Suppressor macrophage treated with lipopolysaccharide for 4 hours (primary cell): ENCODE results near the gene IGFBP7.

Source experiments
- DNase-seq: peaks from one replicate; pipeline ENCODE4 v3.0.0-alpha.2; 2020

IGFBP7 gene

DNA sequence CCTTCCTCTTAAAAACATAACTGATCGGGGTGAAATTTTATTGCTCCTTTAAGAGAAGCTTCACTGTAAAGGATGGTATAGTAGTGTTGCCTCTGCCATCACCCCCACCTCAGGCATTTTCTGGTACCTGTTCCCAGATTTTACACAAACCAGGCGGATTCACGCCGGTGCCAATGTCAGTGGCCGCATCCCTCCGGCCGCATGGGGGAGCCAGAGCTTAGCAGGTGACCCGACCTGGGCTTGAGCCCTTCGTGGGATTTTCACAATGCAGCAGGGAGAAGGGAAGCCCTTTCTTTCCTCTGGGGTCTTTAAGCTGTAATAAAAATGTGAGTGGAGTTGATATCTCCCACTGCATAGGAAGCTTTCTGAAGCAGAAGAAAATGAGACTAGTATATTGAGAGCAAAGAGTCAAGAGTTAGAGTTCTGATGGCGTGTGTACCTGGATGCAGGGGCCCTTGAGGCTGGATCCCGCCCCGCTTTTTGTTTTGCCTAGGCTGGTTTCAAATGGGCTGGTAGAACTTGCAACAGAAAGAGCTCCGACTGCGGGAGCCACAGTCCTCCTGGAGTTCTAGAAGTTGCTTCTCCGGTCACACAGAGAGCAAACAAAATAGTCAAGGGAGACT lies 72.1 kb downstream of the IGFBP7 start:
- DNase-seq, result peak; percentile 56

DNA sequence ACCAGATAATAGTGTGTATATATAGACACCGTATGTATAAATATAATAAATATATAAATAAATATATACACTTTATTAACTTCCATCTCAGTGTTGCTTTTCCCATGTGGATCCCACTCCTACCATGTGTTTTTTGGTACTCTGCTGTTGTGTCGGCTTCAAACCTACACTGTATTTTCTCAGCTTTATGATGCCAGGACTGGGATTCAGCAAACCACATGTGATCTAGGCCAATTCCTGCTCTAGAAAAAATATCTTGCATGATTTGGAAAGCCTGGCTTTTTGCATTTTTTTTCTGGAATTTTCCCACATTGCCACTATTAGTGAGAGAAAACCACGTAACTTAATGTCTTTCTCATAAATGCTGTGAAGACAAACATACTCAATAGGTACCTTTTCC lies 75.7 kb downstream of the IGFBP7 start:
- no peak for DNase-seq

DNA sequence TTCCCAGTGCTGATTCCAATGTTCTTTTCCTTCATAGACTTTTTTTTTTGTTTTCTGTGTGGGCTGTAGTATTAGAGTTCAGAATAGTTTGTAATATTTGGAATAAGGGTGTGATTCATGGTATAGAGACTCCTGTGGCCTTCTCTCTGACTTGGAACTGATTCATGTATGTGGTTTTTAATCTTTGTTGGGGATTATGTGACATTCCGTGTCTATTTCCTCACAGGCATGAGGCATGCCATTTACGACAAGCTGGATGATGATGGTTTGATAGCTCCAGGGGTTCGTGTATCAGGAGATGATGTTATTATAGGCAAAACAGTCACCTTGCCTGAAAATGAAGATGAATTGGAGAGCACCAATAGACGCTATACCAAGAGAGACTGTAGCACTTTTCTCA lies 87.1 kb downstream of the IGFBP7 start:
- no peak for DNase-seq

DNA sequence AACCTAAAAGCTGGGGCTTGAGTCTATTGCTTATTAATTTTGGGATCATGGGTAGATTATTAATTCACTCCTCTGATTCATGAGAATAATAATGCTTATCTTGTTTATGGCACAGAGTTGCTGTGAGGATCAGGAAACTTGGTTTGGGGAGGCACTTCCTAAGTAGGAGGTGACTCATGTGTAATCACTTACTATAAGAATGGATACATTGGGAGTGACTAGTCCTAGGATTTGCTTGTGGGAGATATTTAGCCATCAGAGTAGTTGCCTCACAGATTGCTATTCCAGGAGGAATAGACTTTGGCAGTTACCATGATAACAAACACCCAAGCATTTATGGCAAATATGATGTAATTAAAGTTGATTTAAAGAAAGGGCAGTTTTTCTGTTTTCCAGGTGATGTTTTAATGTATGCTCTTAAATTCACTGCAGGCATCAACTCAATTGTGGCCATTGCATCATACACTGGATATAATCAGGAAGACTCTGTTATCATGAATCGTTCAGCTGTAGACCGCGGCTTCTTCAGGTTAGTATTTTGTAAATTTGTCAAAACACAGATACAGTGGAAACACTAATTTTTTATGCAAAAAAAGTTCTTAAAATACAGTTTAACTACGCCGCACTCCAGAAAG lies 89.6 kb downstream of the IGFBP7 start:
- no peak for DNase-seq

DNA sequence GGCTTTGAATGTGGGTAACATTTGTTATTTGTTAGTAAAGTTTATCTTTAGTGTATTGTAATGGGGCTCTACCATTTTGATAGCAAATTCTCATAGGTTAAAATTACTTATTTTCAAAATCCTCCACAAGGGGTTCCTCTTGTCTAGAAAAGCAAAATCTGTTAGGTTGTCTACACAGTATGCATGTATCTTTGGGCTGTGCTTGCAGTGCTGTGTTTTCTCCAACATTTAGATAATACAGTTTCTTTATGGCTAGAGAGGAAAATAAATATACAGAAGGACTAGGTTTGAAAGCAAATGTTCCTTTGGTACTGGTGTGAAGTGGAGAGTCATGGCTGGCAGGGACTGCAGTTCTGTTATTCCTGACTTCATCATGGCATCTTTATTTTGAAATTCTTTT lies 91.2 kb downstream of the IGFBP7 start:
- DNase-seq, result no peak

DNA sequence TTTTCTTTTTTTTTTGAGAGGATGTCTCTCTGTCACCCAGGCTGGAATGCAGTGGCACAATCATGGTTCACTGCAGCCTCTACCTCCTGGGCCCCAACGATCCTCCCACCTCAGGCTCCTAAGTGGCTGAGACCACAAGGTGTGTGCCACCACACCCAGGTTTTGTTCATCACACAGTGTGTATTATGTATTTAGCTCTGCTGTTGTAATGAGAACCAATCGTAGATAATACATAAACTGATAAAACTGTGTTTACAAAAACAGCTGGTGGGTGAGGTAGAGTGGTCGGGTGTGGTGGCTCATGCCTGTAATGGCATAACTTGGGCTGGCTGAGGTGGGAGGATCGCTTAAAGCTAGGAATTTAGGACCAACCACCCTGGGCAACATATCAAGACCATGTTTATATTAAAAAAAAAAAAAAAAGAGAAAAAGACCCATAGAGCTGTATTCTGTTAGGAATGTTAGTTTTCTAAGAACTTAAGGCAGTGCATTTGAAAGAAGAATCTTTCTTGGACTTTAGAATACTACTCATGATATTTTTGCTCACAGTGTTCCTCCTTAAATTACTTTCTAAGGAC lies 96.6 kb downstream of the IGFBP7 start:
- DNase-seq, result no peak

DNA sequence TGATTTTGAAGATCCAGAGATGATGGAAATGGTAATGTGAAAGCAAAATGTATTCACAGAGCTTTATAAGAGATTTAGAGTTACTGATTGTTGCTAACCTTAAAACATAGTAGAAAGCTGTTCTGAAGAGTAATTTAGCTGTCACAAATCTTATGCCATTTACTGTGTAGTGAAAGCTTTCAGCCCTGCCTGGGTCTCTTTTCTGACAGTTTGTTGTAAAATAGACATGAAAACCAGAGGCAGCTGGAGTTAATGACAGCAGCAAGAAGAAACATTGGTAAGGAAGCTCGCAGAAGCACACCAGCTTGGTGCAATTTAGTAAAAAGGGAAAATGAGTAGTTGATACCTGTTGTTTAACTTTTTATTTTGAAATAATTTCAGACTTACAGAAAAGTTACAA lies 110.4 kb downstream of the IGFBP7 start:
- DNase-seq, result no peak

DNA sequence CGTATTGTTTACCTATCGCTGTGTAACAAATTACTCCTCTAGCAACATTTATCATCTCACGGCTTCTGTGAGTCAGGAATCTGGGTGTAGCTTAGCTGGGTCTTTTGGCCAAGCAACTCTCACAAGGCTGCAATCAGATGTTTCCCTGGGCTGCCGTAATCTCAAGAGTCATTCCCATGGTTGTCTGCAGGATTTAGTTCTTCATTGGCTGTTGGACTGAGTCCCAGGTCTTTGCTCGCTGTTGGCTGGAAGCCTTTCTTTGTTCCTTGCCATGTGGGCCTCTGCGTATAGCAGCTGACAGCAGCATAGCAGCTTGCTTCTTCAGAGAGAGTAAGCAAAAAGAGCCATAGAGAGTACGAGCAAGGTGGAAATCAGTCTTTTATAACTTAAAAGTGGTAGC lies 114.7 kb downstream of the IGFBP7 start:
- DNase-seq, result no peak

DNA sequence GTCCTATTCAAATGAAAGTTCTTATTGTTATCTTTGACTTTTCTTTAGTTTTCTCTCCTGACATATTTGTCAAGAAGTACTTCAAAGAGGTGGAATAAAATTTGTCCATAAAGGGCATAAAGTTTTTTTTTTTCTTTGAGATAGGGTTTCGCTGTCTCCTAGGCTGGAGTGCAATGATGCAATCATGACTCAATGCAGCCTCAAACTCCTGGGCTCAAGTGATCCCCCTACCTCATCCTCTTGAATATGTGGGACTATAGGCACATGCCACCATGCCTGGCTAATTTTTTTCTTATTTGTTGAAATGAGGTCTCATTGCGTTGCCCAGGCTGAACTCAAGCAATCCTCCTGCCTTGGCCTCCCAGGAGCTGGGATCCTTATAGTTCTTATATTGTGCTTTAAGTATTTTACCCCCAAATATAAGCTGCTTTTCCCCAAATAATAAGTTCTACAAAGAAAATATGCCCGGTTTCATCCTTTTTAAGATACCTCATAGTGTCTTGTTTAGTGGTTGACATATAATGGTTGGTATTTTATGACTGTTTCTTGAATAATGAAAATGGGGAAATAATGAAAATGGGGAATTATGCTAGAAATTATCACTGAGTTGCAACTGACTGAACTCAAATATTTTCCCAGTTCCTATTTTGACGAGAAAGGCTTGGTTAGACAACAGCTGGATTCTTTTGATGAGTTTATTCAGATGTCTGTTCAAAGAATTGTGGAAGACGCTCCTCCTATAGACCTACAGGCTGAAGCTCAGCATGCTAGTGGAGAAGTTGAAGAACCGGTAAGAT lies 119.9 kb downstream of the IGFBP7 start:
- DNase-seq, result peak; percentile 61

DNA sequence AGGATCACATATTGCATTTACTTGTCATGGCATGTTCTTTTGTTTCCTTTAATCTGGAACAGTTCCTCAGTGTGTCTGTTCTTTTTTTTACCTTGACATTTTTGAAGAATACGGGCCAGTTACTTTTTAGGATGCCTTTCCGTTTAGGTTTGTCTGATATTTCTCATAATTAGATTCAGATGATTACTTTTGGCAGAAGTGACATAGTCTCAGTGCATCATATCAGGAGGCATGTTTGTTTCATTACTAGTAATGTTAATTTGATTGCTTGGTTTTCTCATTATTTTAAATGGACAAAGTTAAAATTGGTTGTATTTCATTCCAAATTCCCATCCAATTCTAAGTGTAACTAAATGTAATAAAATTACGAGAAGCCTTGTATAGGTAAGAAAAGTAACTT lies 123.2 kb downstream of the IGFBP7 start:
- DNase-seq, result no peak

DNA sequence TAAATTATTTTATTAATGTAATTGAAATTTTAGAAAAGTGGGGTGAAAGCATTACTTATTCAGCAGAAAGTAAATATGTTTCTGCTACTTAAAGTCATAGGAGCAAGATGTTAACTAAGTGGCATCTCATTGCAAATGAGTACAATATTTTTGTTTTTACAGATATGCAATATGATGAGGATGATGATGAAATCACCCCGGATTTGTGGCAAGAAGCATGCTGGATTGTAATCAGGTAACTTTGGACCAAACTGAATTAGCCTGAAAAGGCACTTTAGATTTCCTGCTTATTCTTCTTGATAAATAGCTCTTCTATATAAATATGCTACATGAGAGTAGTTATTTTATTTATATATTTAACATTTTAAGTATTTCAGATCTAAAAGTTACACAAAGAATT lies 124.0 kb downstream of the IGFBP7 start:
- no peak for DNase-seq

DNA sequence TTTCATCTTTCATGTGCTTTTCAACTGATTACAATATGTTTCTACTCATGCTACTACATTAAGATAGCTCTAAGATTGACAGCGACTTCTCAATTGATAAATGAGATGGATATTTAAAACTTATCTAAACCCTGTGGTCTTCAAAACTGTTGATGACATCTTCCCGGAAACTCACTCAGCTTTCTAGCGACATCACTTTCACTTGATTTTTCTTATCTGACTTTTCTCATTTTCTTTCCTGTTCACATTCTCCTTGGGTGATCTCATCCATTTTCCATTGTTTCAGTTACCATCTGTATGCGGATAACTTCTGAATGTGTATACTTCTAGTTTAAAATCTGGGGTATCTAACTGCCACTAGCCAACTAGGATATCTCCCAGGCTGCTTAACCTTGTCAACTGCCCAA lies 128.4 kb downstream of the IGFBP7 start:
- no peak for DNase-seq
